Astrocyte of the cerebellum (primary cell): ENCODE data around the gene TMEM132D.
"Not testable (repeated sequence)": the region's sequence is repeated elsewhere in the genome, so short reads cannot be mapped to it uniquely, and the experiment has no call there.

Experiments
- DNase-seq: peaks from one replicate; pipeline ENCODE4 v3.0.0-alpha.2; 2011; ENCODE audit warnings: low read depth
- H3K4me3 ChIP-seq: 2 replicates; pipeline ENCODE4 v1.5.1; 2011; ENCODE audit warnings: mild to moderate bottlenecking, low read depth, low read length, moderate library complexity
- in situ Hi-C: cut with HindIII; loops from 2 replicates; pipeline ENCODE4 v1.10.0; 2017; ENCODE audit warnings: low sequenced_read_pairs
- TF ChIP-seq, protein P1 (sequence below): IDR thresholded peaks from 2 replicates; pipeline ENCODE4 v1.5.1; 2012; ENCODE audit warnings: low read length, low read depth, moderate library complexity, mild to moderate bottlenecking; ENCODE audit errors: missing control alignments

TMEM132D gene

GRCh38 chr12:129552996-129553750, 350.7 kb downstream of the TMEM132D start:
- H3K4me3 ChIP-seq = no peak overlapping the region
- DNase-seq = peak; percentile 34
- in situ Hi-C loops = no loop called here
- TF ChIP-seq, protein P1, sequence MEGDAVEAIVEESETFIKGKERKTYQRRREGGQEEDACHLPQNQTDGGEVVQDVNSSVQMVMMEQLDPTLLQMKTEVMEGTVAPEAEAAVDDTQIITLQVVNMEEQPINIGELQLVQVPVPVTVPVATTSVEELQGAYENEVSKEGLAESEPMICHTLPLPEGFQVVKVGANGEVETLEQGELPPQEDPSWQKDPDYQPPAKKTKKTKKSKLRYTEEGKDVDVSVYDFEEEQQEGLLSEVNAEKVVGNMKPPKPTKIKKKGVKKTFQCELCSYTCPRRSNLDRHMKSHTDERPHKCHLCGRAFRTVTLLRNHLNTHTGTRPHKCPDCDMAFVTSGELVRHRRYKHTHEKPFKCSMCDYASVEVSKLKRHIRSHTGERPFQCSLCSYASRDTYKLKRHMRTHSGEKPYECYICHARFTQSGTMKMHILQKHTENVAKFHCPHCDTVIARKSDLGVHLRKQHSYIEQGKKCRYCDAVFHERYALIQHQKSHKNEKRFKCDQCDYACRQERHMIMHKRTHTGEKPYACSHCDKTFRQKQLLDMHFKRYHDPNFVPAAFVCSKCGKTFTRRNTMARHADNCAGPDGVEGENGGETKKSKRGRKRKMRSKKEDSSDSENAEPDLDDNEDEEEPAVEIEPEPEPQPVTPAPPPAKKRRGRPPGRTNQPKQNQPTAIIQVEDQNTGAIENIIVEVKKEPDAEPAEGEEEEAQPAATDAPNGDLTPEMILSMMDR = no peak

DNA sequence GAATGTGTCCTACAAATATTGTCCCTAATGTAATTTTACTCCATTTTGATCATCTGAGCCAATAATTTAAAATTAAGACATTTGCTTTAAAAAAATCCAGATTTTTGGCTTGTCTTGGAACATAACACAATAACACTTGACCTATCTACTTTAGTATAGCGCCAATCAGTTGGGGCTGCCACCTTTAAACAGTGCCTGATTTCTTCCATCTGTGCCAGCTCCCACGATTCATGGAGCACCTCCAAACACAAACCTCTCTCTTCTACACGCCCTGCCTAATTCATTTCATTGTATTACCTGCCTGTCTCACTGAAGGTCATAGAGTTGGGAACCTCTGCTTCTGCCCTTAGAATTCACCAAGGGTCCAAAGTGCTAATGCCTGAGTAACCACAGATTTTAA, 352.4 kb downstream of the TMEM132D start:
- no peak for DNase-seq
- no peak overlapping the region for H3K4me3 ChIP-seq
- in situ Hi-C loops = no loop called here
- TF ChIP-seq, protein P1 = no peak

GRCh38 chr12:129550353-129550752, 353.5 kb downstream of the TMEM132D start:
- TF ChIP-seq, protein P1 = no peak
- in situ Hi-C loops = no loop called here
- no peak for DNase-seq
- no peak overlapping the region for H3K4me3 ChIP-seq

DNA sequence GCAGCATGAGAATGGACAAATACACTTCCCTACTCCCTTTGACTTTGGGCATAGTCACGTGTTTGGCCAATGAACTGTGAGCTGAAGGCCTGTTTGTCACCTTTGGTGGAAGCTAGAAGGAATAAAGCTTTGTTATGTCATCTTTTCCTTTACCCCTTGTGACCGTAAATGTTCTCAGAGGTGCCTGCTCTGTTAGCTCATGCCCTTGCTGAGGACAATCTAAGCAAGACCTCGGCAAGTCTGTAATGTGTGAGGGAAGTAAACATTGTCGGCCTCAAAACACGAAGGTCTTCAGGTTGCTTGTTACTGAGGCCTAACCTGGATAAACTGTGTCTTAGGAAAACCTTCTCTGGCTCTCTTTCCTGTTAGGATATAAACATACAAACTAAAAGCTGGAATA, 354.2 kb downstream of the TMEM132D start:
- in situ Hi-C loops = no loop called here
- H3K4me3 ChIP-seq = no peak overlapping the region
- no peak for DNase-seq
- TF ChIP-seq, protein P1 = no peak

DNA sequence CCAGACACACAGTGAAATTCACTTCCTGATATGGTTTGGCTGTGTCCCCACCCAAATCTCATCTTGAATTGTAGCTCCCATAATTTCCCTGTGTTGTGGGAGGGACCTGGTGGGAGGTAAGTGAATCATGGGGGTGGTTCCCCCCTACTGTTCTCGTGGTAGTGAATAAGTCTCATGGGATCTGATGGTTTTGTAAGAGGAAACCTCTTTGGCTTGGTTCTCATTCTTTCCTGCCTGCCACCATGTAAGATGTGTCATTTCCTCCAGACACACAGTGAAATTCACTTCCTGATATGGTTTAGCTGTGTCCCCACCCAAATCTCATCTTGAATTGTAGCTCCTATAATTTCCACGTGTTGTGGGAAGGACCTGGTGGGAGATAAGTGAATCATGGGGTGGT, 354.8 kb downstream of the TMEM132D start:
- in situ Hi-C loops, DNase-seq: not testable (repeated sequence)

GRCh38 chr12:129544716-129545115, 359.1 kb downstream of the TMEM132D start:
- TF ChIP-seq, protein P1 = no peak
- DNase-seq = no peak
- no peak overlapping the region for H3K4me3 ChIP-seq
- in situ Hi-C loops = no loop called here

More for the DNA sequence above, 354.8 kb downstream of the TMEM132D start:
- H3K4me3 ChIP-seq = not testable (repeated sequence)

DNA sequence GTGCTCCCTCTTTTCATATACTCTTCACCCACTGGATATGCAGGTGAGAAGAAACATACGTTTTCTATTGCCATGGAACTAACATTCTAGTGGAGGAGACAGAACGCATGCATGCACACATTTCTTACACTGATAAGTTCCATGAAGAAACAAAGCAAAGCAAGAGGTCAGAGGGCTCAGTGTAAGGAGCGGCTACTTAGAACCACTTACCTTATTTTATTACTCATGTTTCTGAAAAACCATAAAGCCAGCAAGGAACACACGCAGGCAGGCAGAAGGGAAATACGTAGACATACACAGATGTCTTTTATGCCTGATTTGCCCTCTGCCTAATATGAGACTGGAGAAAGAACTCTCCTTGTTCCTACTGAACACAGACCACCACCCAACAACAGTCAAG, 362.9 kb downstream of the TMEM132D start:
- no peak for DNase-seq
- no peak overlapping the region for H3K4me3 ChIP-seq
- TF ChIP-seq, protein P1 = no peak
- in situ Hi-C loops = no loop called here
